NCI-H1436 (cell line): ENCODE data around the gene RSL1D1.
"Not testable (repeated sequence)": the region's sequence is repeated elsewhere in the genome, so short reads cannot be mapped to it uniquely, and the experiment has no call there.

Experiments
- DNase-seq: peaks from one replicate; lab custom pipeline; 2025; lab: John Stamatoyannopoulos, UW

RSL1D1 gene

DNA sequence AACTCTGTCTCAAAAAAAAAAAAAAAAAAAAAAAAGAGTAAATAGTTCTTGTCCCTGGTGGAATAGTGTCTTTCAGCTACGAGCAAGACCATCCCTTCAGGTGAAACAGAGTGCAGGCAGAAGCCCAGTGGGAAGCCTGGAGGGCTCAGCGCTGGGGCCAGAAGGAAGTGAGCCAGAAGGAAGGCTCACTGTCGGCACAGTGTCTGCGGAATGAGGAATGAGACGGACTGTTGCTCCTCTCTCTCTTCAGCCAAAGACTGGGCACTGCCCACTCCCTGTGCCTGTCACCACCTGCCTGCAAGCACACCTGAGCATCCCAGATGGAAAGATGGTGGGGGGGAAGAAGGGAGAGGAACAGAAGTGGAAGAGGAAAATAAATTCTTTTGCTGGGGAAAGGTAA is 7.5 kb downstream of the RSL1D1 start:
- no peak for DNase-seq

DNA sequence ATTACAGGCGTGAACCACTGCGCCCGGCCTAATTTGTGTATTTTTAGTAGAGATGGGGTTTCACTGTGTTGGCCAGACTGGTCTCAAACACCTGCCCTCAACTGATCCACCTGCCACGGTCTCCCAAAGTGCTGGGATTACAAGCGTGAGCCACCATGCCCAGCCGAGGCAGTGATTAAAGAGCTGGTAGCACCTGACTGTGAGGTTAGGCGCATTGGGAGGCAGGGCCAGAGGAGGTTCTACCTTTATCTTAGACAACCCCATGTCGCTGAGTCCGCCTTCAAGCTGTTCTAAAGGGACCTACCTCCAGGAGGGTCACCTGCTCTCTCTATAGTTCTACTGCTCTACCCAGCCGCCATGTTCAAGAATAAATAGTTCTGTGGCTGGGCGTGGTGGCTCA is 8.1 kb downstream of the RSL1D1 start:
- DNase-seq, result no peak

DNA sequence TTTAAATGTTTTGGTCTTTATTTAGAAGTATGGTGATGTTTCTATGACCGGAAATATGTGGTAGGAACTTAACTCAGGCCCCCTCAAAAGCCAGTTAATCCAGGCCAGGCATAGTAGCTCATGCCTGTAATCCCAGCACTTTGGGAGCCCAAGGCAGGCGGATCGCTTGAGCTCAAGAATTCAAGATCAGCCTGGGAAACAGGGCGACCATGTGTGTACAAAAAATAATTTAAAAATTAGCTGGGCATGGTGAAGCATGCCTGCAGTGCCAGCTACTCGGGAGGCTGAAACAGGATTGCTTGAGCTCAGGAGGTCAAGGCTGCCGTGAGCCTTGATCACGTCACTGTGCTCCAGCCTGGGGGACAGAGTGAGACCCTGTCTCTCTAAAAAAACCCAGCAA is 10.3 kb downstream of the RSL1D1 start:
- no peak for DNase-seq

DNA sequence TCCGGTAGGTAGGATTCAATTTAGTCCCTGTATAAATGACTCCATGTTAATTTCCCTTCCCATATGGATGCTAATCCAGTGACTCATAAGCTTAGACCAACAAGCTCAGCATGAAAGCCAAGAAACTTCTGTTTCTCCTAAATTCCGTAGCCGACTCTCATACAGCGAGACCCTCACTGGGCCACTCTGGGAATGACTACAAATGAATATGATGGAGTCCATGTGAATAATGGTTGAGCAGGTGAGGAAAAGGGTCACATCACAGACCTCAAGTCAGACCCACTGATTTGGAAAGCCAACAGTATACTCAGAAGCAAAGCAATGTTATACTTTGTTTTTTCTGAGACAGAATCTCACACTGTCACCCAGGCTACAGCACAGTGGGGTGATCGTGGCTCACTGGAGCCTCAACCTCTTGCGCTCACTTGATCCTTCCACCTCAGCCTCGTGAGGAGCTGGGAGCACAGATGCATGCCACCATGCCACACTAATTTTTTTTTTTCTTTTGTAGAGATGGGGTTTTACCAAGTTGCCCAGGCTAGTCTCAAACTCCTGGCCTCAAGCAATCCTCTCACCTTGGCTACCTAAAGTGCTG is 14.6 kb downstream of the RSL1D1 start:
- DNase-seq, result no peak

DNA sequence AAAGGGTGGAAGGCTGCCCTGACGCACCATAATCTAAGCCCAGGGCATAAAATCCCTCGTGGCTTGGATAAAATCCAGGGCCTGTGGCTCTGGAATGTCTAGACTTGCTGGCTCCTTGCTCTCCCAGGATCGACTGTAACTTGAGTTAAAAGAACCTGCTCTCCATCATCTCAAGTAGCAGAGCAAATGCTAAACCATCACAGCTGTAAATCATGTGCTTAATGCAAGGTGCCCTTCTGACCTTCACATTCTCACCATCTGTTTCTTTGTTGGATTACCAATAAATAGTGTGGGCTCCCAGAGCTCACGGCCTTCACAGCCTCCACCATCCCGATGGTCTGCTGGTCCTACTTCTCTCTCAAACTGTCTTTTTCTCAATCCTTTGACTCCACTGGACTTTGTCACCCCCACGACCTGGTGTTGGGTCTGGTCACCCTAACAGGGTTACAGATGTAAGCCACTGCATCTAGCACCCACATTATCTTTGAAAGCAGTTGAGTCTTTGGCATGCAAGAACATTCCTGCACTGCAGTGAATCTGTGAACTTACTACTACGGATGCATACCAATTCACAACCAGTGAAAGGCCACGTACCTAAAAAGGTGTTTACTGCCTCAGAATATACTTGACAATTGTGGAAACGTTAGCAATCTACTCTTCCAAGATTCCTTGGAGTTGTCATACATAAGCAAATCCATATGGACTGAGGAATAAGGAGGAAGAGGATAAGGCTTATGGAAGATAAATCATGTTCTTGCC is 15.3 kb downstream of the RSL1D1 start:
- no peak for DNase-seq

DNA sequence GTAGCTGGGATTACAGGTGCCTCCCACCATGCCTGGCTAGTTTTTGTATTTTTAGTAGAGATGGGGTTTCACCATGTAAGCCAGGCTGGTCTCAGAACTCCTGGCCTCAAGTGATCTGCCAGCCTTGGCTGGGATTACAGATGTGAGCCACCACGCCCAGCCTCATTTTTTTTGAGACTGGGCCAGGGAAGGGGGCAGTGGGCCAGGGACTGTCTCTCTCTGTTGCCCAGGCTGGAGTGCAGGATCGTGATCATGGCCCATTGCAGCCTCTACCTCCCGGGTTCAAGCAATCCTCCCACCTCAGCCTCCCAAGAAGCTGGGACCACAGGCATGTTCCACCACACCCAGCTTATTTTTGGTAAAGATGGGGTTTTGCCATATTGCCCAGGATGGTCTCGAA is 16.0 kb downstream of the RSL1D1 start:
- no peak for DNase-seq

DNA sequence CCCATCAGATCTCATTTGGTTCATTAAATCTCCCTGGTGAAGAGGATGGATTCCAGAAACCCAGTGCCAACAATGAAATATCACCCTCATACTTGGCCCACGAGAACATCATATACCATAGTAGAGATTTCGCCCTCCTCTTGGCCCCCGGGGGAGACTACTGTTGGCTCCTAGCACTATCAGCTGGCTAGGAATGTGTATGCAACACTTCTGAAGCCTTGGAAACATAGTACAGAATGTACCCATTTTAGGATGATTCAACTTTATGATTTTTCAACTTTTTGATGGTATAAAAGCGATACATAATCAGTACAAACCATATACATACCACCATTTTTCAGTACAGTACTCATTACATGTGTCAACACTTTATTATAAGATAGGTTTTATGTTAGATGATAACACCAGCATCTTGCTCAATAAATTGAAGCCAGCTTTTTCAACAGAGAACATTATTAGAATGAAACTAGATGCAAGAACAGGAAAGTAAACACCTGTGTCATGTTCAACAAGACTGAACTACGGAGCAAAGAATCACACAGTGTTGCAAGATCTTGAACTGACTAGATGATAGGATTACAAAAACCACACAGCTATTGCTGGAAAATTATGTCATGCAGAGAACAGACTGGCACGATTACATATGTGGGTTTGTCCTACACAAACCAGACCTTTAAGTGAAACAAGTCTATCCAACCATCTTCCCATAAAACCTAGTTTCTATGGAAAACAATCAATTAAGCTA is 17.2 kb downstream of the RSL1D1 start:
- no peak for DNase-seq

DNA sequence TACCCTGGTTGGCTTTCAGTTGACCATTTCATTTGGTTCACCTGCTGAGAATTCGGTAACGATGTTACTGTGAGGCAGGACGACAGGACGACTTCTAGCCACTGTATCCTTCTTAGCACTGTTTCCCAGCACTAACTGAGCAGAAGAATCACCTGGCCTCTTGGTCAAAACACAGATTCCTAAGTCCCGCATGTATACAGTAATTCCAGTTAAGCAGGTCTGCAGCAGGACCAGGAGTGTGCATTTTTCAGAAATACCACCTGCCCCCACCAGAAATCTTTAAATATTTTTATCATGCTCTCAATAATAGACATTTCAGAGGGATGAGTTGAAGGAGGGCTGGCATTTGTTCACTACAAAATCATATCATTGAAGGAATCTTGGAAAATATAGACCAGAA is 22.6 kb downstream of the RSL1D1 start:
- no peak for DNase-seq

DNA sequence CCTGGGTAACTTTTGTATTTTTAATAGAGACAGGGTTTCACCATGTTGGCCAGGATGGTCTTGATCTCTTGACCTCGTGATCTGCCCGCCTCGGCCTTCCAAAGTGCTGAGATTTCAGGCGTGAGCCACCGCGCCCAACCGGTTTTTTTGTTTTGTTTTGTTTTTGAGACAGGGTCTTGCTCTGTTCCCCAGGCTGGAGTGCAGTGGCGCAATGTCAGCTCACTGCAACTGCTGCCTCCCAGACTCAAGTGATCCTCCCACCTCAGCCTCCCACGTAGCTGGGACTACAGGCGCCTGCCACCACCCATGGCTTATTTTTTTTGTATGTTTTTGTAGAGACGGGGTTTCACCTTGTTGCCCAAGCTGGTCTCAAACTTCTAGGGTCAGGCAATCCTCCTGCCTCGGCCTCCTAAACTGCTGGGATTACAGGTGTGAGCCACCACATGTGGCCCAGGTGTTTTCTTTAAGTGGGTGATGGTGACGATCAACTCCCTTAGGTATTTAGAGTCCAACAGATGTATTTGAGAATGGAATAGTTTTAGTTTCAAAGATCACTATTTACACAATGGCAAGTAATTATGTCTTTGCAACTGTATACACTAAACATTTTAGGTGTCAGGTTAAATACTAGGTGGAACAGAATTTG is 25.7 kb downstream of the RSL1D1 start:
- DNase-seq, result not testable (repeated sequence)

DNA sequence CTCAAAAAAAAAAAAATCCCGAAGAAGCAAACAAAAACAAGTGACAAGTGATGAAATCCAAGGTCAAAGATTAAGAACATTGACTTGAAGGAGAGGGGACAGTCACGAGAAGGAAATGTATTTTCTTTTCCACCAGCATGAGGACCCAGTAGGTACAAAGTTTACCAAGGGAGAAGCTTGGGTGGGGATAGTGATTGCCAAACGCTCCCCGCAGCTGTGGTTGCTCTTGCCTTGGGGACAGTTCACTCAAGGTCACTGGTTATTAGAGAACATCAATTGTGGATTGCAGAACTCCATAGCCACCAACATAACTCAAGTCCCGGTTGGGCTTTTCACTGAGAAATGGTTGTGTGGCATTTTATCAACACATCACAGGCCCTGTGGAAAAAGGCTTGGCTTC is 27.0 kb downstream of the RSL1D1 start:
- DNase-seq, result no peak

DNA sequence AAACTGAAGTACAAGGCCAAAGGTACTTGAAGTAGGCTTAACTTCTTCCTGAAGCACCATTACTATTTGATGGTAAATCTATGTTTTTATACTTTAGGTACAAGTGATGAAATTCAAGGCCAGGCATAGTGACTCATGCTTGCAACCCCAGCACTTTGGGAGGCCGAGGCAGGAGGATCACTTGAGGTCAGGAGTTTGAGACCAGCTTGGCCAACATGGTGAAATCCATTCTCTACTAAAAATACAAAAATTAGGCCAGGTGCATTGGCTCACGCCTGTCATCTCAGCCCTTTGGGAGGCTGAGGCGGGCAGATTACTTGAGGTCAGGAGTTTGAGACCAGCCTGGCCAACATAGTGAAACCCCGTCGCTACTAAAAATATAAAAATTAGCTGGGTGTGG is 27.7 kb downstream of the RSL1D1 start:
- not testable (repeated sequence) for DNase-seq

DNA sequence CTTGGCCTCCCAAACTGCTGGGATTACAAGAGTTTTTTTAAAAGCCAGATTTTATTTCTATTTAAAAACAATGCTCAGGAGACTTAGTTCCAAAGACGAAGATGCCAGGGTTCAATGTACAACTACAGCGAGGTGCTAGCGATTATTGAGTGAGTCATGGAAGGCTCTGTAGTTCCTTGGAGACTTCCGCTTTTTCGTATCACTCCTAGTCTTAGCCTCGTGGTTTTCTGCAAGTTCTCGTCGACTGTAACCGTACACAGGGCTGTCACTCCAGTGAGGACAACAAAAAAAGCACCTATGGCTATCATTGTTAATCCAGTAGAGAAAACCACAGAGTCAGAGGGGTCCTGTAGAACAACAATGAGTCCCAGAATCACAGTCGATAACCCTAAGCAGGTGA is 31.5 kb downstream of the RSL1D1 start:
- no peak for DNase-seq

DNA sequence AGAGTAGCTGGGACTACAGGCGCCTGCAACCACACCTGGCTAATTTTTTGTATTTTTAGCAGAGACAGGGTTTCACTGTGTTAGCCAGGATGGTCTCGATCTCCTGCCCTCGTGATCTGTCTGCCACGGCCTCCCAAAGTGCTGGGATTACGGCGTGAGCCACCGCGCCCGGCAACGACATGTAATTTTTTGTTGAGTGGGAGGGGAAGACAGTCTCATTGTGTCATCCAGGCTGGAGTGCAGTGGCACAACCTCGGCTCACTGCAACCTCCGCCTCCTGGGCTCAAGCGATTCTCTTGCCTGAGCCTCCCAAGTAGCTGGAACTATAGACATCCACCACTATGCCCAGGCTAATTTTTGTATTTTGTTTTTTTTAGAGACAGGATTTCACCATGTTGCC is 32.4 kb downstream of the RSL1D1 start:
- DNase-seq, result not testable (repeated sequence)

DNA sequence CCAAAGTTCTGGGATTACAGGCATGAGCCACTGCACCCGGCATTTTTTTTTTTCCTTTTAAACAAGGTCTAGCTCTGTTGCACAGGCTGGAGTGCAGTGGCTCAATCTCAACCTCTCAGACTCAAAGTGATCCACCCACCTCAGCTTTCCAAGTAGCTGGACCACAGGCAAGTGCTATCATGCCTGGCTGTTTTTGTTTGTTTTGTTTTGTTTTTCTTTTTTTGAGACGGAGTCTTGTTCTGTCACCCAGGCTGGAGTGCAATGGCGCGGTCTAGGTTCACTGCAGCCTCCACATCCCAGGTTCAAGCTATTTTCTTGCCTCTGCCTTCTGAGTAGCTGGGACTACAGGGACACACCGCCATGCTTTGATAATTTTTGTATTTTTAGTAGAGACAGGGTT is 35.2 kb downstream of the RSL1D1 start:
- DNase-seq, result no peak

DNA sequence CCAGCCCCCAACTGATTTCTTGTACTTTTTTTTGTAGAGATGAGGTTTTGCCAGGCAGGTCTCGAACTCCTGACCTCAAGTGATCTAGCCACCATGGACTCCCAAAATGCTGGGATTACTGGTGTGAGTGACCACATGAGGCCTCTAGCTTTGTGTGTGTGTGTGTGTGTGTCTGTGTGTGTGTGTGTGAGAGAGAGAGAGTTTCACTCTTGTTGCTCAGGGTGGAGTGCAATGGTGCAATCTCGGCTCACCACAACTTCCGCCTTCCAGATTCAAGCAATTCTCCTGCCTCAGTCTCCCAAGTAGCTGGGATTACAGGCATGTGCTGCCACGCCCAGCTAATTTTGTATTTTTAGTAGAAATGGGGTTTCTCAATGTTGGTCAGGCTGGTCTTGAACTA is 36.5 kb downstream of the RSL1D1 start:
- DNase-seq, result not testable (repeated sequence)

DNA sequence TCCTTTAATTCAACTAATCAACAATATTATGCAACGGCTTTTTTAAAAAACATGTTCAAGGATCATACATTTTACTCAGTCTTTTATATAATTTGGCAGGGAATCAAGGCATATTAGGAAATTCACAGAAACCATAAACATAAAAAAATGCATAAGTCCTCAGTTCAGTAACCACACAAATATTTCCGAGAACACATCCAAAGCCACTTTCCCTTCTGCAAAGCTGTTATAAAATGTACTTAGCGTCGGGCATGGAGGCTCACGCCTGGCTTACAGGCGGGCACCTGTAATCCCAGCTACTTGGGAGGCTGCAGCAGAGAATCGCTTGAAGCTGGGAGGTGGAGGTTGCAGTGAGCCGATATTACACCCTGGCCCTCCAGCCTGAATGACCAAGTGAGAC is 44.6 kb downstream of the RSL1D1 start:
- DNase-seq, result no peak

DNA sequence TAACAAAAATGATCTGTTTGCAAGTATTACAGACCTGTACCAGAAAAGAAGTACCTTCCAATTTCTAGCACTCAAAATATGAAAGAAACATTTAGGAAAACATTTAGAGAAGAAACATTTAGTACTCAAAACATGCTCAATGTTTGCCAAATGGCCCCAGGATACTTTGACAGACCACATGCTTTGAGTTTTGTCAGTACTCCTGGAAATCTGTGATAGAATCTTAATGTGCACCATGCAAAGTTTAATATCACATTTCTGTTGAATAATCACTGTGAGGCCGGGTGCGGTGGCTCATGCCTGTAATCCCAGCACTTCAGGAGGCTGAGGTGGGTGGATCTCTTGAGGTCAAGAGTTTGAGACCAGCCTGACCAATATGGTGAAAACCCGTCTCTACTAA is 45.8 kb downstream of the RSL1D1 start:
- no peak for DNase-seq

DNA sequence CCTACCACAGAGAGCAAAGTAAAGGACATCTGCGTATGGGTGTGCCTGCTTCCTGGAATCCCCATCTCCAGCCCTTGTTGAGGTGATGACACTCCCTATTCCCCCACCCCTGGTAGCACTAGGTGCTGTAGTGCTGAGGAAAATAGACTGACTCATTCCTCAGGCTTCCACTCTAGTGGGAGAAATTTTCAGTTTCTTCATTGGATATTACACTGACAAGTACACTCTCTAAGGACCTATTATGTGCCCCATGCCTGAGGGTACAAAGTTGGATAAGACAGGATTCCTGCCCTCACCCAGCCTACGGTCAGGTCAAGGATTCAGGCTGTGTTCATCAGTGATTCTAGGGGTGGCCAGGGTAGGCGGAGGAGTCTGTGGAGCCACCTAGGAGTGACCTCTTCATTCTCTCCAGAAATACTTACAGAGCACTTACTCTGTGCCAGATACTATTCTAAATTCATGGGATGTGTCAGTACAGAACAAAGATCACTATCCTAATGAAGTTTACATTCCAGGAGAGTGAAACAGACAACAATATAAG is 49.8 kb downstream of the RSL1D1 start:
- no peak for DNase-seq

DNA sequence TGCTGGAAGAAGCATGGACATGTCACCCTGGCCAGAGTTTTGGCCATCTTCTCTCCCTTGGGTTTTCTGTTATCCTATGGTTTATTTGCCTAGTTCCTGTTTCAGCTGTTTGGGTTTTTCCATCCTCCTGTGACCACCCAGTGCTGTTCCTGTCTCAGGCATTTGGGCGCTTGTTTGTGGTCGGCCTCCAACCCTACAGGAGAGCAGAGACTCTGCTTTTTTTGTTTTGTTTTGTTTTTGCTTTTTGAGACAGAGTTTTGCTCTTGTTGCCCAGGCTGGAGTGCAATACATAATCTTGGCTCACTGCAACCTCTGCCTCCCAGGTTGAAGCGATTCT is 51.0 kb downstream of the RSL1D1 start:
- DNase-seq, result no peak

DNA sequence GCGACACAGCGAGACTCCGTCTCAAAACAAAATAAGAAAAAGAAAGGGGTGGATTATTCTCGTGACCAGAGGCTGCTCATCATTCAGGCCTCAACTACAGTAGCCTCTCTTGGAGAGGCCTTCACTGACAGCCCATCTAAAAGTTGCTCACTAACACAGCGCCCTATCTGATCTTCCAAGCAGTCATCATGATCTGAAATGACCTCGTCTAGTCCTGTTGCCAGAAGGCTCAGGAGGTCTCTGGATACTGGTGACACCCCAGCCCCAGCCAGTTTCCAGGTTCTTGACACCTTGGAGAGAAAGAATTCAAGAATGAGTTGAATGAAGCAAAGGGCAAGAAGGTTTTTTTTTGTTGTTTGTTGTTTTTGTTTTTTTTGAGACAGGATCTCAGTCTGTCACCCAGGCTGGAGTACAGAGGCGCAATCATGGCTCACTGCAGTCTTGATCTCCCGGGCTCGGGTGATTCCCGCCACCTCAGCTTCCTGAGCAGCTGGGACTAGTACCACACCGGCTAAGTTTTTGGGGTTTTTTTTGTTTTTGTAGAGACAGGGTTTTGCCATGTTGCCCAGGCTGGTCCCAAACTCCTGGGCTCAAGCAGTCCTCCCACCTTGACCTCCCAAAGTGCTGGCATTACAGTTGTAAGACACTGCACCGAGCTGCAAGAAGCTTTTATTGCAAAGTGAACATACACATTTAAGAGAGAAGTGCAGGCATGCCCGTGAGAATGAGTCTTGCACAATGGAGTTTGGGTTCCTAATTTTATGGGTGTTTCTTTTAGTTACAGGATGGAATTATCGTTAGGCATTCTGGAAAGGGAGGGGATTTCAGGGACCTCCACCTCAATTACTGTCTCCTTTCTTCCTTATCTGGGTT is 51.6 kb downstream of the RSL1D1 start:
- DNase-seq, result no peak

DNA sequence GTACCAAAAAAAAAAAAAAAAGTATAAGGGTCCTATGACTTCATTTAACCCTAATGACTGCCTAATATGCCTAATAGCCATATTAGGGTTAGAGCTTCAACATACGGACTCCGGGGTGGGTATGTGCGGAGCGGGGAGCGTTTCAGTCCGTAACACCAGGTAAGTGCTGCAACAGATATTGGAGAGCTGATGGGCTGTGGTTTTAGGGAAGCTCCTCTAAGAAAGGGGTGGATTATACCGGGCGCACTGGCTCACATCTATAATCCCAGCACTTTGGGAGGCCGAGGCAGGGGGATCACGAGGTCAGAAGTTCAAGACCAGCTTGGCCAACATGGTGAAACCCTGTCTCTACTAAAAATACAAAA is 52.3 kb downstream of the RSL1D1 start:
- no peak for DNase-seq

DNA sequence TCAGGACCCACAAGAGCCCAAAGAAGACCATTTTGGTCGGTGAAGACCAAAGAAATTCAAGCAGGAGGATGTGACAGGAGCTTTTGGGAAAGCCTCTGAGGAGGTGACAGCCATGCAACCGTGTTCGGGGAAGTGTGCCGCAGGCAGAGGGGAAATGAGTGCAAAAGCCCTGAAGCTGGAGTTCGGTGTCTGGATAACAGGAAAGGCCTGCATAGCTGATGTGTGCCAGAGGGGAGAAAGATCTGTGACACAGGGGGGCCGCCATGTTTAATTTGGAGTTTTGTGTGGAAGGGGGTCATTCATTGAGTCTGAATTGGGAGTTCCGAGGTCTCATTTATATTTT is 53.4 kb downstream of the RSL1D1 start:
- no peak for DNase-seq
